ENCODE data around the gene ICOSLG.
"Not testable (repeated sequence)": the region's sequence is repeated elsewhere in the genome, so short reads cannot be mapped to it uniquely, and the experiment has no call there.

The ICOSLG gene, protein sequence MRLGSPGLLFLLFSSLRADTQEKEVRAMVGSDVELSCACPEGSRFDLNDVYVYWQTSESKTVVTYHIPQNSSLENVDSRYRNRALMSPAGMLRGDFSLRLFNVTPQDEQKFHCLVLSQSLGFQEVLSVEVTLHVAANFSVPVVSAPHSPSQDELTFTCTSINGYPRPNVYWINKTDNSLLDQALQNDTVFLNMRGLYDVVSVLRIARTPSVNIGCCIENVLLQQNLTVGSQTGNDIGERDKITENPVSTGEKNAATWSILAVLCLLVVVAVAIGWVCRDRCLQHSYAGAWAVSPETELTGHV

DNA sequence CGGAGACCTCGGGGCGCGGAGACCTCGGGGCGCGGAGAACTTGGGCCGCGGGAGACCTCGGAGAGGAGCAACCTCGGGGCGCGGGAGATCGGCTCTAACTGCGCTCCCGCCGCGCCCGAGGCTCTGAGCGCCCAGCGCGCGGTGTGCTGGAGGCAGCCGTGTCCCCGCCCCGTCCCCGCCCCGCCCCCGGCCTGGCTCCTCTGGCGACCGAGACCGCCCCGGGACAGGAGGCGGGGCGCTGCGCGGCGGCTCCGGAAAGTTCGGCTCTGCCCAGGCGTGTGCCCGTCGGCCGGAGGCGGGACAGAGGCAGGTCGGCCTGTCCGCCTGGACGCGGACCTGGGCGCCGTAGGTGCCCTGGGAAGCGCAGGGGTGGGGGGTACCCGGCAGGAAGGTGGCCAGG, at the start of gene ICOSLG:
ICOSLG (minus strand) TSS at position 102 of the 400 bp plus-strand sequence. CDS start 126 bp downstream, outside the sequence.
- DNase-seq (ENCODE audit: extremely low read depth, low read depth); H3K4me3 ChIP-seq (replicated peaks; ENCODE audit: low read depth, low read length): not testable (repeated sequence)

DNA sequence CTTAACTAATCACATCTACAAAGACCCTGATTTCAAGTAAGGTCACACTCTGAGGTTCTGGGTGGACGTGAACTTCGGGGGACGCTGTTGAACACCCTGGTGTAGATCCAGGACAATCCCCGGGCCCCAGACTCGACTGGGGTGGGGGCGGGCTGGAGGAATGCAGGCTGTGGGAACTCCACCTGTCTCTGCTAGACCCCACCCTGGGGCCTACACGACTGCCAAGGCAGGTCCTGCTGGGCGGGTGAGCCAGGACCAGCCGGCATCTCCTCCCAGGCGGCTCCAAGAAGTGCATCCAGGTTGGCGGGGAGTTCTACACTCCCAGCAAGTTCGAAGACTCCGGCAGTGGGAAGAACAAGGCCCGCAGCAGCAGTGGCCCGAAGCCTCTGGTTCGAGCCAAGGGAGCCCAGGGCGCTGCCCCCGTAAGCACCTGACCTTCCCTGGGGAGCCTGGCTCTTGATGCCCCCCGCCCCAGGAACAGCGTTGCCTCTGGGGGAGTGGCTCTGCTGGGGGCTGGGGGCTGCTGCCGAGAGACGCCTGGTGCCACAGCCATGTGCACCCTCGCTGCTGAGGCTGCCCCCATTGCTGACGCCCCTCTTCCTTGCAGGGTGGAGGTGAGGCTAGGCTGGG, 48.8 kb upstream of the ICOSLG start:
- TF ChIP-seq, protein P1, sequence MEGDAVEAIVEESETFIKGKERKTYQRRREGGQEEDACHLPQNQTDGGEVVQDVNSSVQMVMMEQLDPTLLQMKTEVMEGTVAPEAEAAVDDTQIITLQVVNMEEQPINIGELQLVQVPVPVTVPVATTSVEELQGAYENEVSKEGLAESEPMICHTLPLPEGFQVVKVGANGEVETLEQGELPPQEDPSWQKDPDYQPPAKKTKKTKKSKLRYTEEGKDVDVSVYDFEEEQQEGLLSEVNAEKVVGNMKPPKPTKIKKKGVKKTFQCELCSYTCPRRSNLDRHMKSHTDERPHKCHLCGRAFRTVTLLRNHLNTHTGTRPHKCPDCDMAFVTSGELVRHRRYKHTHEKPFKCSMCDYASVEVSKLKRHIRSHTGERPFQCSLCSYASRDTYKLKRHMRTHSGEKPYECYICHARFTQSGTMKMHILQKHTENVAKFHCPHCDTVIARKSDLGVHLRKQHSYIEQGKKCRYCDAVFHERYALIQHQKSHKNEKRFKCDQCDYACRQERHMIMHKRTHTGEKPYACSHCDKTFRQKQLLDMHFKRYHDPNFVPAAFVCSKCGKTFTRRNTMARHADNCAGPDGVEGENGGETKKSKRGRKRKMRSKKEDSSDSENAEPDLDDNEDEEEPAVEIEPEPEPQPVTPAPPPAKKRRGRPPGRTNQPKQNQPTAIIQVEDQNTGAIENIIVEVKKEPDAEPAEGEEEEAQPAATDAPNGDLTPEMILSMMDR (IDR thresholded peaks at IDR 0.05; ENCODE audit: low read depth, low read length, missing control alignments), result no peak
- DNase-seq (ENCODE audit: extremely low read depth, low read depth), result no peak
- H3K4me3 ChIP-seq (replicated peaks; ENCODE audit: low read depth, low read length), result no peak overlapping the region

DNA sequence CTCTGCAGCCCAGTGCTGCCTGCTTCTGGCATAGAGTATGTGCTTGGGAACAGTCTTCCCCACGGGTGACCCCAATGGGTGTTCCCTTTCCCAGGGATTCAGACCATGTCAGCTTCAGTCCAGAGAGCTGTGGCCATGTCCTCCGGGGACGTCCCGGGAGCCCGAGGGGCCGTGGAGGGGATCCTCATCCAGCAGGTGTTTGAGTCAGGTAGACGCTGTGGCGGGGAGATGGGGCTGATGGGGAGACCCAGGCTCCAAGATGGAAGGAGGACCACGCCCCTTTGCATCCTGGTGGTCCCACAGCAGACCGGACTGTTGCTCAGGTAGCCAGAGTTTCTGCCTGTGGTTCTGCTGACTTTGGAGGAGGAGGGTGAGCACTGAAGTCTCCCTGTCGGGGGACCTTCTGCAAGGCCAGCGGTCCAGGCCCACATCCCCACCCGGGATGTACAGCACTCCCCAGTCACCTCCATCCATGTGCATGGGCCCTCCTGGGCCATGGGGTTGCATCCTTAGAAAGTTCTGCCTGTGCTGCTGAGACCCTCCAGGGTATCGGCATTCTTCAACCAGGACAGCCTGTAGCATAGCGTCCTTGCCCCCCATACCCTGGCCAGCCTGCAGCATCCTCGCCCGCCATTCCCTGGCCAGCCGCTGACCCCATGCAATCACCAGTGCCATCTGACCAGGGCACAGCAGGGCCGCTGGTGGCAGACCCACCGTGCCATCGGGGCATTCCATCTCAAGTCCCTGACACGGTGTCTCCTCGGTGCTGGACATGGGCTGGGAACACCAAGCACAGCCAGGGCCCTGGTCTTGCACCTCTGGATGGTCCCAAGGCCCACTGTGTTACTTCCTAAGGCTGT, 47.7 kb upstream of the ICOSLG start:
- TF ChIP-seq, protein P1 (IDR thresholded peaks at IDR 0.05; ENCODE audit: low read depth, low read length, missing control alignments), result no peak
- DNase-seq (ENCODE audit: extremely low read depth, low read depth), result no peak
- no peak overlapping the region for H3K4me3 ChIP-seq (replicated peaks; ENCODE audit: low read depth, low read length)

DNA sequence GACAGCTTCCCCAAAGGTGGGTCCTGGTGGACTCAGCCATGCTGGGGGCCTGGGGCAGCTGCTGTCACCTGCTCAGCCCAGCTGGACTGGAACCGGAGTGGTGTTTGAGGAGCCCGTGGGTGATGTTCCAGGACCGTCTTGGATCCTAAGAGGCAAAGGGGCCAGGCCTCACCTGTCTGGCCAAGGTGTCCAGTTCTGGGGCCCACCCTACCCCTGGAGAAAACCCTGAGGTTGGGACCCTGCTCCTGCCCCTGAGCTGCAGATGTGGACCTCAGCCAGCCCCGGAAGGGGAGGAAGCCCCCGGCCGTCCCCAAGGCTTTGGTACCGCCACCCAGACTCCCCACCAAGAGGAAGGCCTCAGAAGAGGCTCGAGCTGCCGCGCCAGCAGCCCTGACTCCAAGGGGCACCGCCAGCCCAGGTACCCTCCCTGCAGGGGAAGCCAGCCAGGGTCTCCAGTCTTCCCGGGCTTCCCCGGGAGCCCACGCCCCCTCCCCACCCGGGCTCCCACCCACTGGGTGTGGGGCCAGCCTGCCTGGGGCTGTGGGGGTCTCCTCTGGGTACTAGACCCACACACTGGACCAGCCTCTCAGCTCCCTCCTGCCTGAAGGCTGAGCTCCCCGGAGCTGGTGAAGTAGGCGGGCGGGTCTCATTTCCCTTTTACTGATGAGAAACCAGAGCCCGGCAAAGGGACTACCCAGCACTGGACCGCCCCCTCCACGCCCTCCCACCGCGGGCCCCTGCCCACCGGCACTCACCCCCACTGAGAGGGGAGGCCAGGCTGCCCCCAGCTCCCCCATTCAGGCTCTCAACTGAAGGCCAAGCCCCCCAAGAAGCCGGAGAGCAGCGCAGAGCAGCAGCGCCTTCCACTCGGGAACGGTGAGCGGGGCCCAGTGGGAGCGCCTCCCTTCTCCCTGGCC, 46.2 kb upstream of the ICOSLG start:
- no peak for DNase-seq (ENCODE audit: extremely low read depth, low read depth)
- no peak overlapping the region for H3K4me3 ChIP-seq (replicated peaks; ENCODE audit: low read depth, low read length)
- TF ChIP-seq, protein P1 (IDR thresholded peaks at IDR 0.05; ENCODE audit: low read depth, low read length, missing control alignments), result no peak

DNA sequence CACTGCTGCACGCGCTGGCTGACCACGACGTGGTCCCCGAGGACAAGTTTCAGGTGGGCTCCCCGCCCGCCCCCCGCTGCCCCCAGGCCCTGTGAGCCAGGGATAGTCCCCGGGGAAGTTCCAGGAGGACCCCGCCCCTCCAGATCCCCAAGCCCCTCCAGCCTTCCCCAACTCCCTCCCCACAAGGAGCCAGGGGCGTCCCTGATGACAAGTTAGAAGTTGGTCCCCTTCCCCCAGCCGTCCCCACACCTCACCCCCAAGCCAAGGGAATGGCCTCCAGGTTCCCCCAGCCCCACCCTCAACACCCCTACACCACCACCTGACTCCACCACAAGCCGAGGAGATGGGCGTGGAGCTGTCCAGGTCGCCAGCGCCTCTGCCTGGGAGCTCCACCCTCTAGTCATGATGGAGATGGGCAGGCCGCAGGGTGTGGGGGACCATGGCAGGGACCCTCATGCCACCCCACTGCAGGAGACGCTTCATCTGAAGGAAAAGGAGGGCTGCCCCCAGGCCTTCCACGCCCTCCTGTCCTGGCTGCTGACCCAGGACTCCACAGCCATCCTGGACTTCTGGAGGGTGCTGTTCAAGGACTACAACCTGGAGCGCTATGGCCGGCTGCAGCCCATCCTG, 45.5 kb upstream of the ICOSLG start:
- TF ChIP-seq, protein P1 (IDR thresholded peaks at IDR 0.05; ENCODE audit: low read depth, low read length, missing control alignments), result no peak
- no peak for DNase-seq (ENCODE audit: extremely low read depth, low read depth)
- H3K4me3 ChIP-seq (replicated peaks; ENCODE audit: low read depth, low read length), result no peak overlapping the region

DNA sequence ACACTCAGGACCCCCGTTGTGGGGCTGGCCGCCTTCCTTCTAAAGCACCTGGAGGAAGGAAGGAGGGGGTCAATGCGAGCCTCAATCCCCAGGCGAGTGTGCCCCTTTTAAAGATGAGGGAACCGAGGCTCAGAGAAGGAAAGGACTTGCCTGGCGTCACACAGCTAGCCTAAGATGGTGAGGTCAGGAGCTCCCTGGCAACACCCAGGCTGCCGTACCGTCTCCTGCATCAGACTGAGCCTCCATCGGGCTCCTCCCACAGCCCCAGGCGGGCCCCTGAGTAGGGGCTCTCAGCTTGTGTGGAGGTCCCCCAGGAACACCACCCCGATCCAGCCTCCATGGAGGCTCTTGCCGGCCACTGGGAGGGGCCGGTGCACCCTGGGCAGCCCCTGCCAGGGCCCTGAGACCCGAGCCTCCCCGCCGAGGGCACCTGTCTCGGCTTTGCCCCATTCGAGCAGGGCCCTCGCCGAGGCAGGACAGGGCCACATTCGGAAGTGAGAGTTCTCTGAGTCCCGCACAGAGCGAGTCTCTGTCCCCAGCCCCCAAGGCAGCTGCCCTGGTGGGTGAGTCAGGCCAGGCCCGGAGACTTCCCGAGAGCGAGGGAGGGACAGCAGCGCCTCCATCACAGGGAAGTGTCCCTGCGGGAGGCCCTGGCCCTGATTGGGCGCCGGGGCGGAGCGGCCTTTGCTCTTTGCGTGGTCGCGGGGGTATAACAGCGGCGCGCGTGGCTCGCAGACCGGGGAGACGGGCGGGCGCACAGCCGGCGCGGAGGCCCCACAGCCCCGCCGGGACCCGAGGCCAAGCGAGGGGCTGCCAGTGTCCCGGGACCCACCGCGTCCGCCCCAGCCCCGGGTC, 44.6 kb upstream of the ICOSLG start, which contains the start of gene AIRE:
AIRE (plus strand) TSS at position 739 of the 855 bp plus-strand sequence. CDS start 131 bp downstream, outside the sequence.
- no peak for DNase-seq (ENCODE audit: extremely low read depth, low read depth)
- H3K4me3 ChIP-seq (replicated peaks; ENCODE audit: low read depth, low read length), result no peak within 1 kb of the TSS
- TF ChIP-seq, protein P1 (IDR thresholded peaks at IDR 0.05; ENCODE audit: low read depth, low read length, missing control alignments), result no peak
